ENCODE measurements around the gene FAM219A. TPM values are rescaled to one million over a fixed set of nuclear protein-coding genes. Genes with fewer than 3 reads are reported as not detected.

Gene FAM219A
- total RNA-seq, 1 experiment from 2014 or later = 38.6 TPM

DNA sequence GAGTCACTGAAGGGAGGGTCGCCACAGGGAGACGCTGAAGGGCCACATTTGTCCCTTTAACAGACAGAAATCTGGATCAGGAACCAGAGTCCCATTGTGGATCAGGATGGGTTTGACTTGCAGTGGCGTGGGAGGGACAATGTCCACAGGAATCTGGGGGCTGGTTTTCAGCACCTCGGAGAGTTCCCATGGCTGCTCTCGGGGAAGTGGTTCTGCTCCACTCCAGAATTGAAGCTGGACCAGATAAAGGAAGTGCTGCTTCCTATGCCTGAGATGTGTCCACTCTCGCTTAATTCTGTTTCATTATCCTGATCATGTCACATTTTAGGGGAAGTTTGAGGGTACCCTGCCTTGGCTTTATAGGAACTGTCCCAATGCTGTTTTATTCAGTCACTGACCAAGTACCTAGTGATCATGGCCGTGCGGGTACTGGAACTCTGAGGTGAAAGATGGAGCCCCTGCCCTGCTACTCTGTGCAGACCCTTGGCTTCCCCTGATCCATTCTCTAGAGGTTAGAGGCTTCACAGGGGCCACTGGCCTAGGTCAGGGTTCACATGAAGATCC is 35.7 kb upstream of the FAM219A start:
- Histone ChIP-seq H3K27ac (ENCODE audit: low read length) (no peak overlapping the region), H3K36me3 (ENCODE audit: control insufficient read depth, insufficient read depth, low read length) (no peaks in the 10 kb centered on the region), H3K4me3 (ENCODE audit: low read depth in 2 of 2, low read length in 2 of 2) (no peak overlapping the region), H3K27me3 (ENCODE audit: control insufficient read depth, insufficient read depth, low read length) (no peaks in the 10 kb centered on the region; the same call in 1 of the 2 replicates), H3K4me1 (ENCODE audit: control insufficient read depth, insufficient read depth, low read length) (no peaks in the 10 kb centered on the region), H3K9me3 (ENCODE audit: control insufficient read depth, insufficient read depth, low read depth, low read length) (no peaks in the 10 kb centered on the region)
- no TSS peak for BruUV-seq (replicated peaks)
- no peak for ATAC-seq
- no peak for TF ChIP-seq POLR2AphosphoS5 (IDR thresholded peaks at IDR 0.05; ENCODE audit: low read depth, low read length)
- TF ChIP-seq TCF7L2 (IDR thresholded peaks at IDR 0.05; ENCODE audit: low read depth, low read length) = no peak
- TF ChIP-seq, protein P1, sequence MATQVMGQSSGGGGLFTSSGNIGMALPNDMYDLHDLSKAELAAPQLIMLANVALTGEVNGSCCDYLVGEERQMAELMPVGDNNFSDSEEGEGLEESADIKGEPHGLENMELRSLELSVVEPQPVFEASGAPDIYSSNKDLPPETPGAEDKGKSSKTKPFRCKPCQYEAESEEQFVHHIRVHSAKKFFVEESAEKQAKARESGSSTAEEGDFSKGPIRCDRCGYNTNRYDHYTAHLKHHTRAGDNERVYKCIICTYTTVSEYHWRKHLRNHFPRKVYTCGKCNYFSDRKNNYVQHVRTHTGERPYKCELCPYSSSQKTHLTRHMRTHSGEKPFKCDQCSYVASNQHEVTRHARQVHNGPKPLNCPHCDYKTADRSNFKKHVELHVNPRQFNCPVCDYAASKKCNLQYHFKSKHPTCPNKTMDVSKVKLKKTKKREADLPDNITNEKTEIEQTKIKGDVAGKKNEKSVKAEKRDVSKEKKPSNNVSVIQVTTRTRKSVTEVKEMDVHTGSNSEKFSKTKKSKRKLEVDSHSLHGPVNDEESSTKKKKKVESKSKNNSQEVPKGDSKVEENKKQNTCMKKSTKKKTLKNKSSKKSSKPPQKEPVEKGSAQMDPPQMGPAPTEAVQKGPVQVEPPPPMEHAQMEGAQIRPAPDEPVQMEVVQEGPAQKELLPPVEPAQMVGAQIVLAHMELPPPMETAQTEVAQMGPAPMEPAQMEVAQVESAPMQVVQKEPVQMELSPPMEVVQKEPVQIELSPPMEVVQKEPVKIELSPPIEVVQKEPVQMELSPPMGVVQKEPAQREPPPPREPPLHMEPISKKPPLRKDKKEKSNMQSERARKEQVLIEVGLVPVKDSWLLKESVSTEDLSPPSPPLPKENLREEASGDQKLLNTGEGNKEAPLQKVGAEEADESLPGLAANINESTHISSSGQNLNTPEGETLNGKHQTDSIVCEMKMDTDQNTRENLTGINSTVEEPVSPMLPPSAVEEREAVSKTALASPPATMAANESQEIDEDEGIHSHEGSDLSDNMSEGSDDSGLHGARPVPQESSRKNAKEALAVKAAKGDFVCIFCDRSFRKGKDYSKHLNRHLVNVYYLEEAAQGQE (IDR thresholded peaks at IDR 0.05; ENCODE audit: insufficient read depth in 1 of 2, low read depth in 2 of 2, low read length in 1 of 2) = peak; percentile 93 to 94
- TF ChIP-seq SIN3A (IDR thresholded peaks at IDR 0.05; ENCODE audit: borderline replicate concordance, insufficient read depth, low read depth, low read length) = no peak
- TF ChIP-seq, protein P2, sequence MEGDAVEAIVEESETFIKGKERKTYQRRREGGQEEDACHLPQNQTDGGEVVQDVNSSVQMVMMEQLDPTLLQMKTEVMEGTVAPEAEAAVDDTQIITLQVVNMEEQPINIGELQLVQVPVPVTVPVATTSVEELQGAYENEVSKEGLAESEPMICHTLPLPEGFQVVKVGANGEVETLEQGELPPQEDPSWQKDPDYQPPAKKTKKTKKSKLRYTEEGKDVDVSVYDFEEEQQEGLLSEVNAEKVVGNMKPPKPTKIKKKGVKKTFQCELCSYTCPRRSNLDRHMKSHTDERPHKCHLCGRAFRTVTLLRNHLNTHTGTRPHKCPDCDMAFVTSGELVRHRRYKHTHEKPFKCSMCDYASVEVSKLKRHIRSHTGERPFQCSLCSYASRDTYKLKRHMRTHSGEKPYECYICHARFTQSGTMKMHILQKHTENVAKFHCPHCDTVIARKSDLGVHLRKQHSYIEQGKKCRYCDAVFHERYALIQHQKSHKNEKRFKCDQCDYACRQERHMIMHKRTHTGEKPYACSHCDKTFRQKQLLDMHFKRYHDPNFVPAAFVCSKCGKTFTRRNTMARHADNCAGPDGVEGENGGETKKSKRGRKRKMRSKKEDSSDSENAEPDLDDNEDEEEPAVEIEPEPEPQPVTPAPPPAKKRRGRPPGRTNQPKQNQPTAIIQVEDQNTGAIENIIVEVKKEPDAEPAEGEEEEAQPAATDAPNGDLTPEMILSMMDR (IDR thresholded peaks at IDR 0.05) = no peak
- ChIA-PET POLR2A (no interaction called here), CTCF (no interaction called here)
- intact Hi-C loops (cut with micrococcal nuclease; ENCODE audit: unreplicated experiment) = no loop called here
- no peak for DNase-seq (ENCODE audit: low read depth, low spot score)
- in situ Hi-C loops (cut with HindIII; ENCODE audit: low pct_unique_long_range_greater_than_20kb, low sequenced_read_pairs) = no loop called here

DNA sequence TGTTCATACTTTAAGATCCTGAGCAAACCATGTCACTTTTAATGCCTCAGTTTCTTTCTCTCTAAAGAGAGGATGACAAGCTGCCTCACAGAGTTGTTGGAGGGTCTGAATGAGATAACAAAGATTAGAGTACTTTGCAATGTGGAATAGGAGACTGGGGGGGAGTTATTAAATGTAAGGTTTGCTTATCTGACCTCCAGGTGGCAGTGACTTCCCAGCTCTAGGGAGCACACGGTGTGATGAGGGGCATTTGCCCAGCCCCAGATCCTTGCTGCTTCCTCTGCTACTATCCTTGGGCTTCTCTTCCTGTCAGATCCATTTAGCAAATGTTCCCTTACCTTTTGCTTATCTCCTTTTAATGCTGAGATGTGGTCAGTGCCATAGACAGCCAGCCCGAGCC is 33.7 kb upstream of the FAM219A start:
- H3K4me3 ChIP-seq (ENCODE audit: low read depth in 2 of 2, low read length in 2 of 2) = no peak overlapping the region
- ATAC-seq (peak; percentile 55; the same call in 1 of the 2 replicates), DNase-seq (ENCODE audit: low read depth, low spot score) (no peak)
- H3K9me3 ChIP-seq (ENCODE audit: control insufficient read depth, insufficient read depth, low read depth, low read length) = no peaks in the 10 kb centered on the region
- in situ Hi-C loops (cut with HindIII; ENCODE audit: low pct_unique_long_range_greater_than_20kb, low sequenced_read_pairs) (no loop called here), intact Hi-C loops (cut with micrococcal nuclease; ENCODE audit: unreplicated experiment) (no loop called here)
- H3K27me3 ChIP-seq (ENCODE audit: control insufficient read depth, insufficient read depth, low read length) = no peaks in the 10 kb centered on the region; the same call in 1 of the 2 replicates
- H3K4me1 ChIP-seq (ENCODE audit: control insufficient read depth, insufficient read depth, low read length) = no peaks in the 10 kb centered on the region
- no TSS peak for BruUV-seq (replicated peaks)
- no peaks in the 10 kb centered on the region for H3K36me3 ChIP-seq (ENCODE audit: control insufficient read depth, insufficient read depth, low read length)
- POLR2A ChIA-PET = no interaction called here
- CTCF ChIA-PET = no interaction called here
- H3K27ac ChIP-seq (ENCODE audit: low read length) = no peak overlapping the region
- TF ChIP-seq, protein P1 (IDR thresholded peaks at IDR 0.05; ENCODE audit: insufficient read depth in 1 of 2, low read depth in 2 of 2, low read length in 1 of 2) = no peak
- no peak for TF ChIP-seq POLR2AphosphoS5 (IDR thresholded peaks at IDR 0.05; ENCODE audit: low read depth, low read length)
- TF ChIP-seq TCF7L2 (IDR thresholded peaks at IDR 0.05; ENCODE audit: low read depth, low read length) = no peak
- TF ChIP-seq, protein P2 (IDR thresholded peaks at IDR 0.05) = no peak
- TF ChIP-seq SIN3A (IDR thresholded peaks at IDR 0.05; ENCODE audit: borderline replicate concordance, insufficient read depth, low read depth, low read length) = no peak
